Activated CD4-positive, alpha-beta T cell treated with anti-CD3 and anti-CD28 coated beads, Interleukin-2, amount 10 ng/mL, durations not matched to agents 7 days and 5 days (primary cell): Measurements from ENCODE around the gene NPC2. TPM values are rescaled to one million over a fixed set of nuclear protein-coding genes. Genes with fewer than 3 reads are reported as not detected.
"Not testable (repeated sequence)": the region's sequence is repeated elsewhere in the genome, so short reads cannot be mapped to it uniquely, and the experiment has no call there.

Source experiments
- CTCF ChIA-PET: fragments of 350-600 bp; sonication (Branson Sonifier 250); formaldehyde crosslinking; loops from one replicate; lab custom pipeline; 2021; ENCODE audit warnings: antibody characterized with exemption; lab: Charles Lee
- POLR2A ChIA-PET: fragments of 350-600 bp; sonication (Branson Sonifier 250); formaldehyde crosslinking; loops from one replicate; lab custom pipeline; 2021; ENCODE audit warnings: antibody characterized with exemption; lab: Charles Lee
- DNase-seq: peaks from one replicate; pipeline ENCODE4 v3.0.0-alpha.2; 2020
- H3K27ac Mint-ChIP-seq: one replicate; pipeline ENCODE4 v1.8.0; 2021; ENCODE audit warnings: mild to moderate bottlenecking, moderate library complexity, mixed read lengths
- H3K27me3 Mint-ChIP-seq: one replicate; pipeline ENCODE4 v1.8.0; 2021; ENCODE audit warnings: mixed read lengths
- H3K36me3 Mint-ChIP-seq: one replicate; pipeline ENCODE4 v1.8.0; 2021; ENCODE audit warnings: low read depth, mixed read lengths
- H3K4me1 Mint-ChIP-seq: one replicate; pipeline ENCODE4 v1.8.0; 2021; ENCODE audit warnings: mixed read lengths
- H3K4me3 Mint-ChIP-seq: one replicate; pipeline ENCODE4 v1.8.0; 2021; ENCODE audit warnings: mild to moderate bottlenecking, moderate library complexity, mixed read lengths
- H3K9me3 Mint-ChIP-seq: one replicate; pipeline ENCODE4 v1.8.0; 2021; ENCODE audit warnings: mixed read lengths
- total RNA-seq, 2 experiments: library from RNA; stranded (reverse); gene quantifications; one replicate each; pipeline ENCODE4 v1.2.3, GENCODE V29; 2021

The NPC2 gene
- total RNA-seq, 2 experiments from 2014 or later, result 54.1 to 74.1 TPM

GRCh38 chr14:74472601-74473000 is 20.5 kb downstream of the NPC2 start:
- POLR2A ChIA-PET, result no interaction called here
- H3K9me3 Mint-ChIP-seq, result no peaks in the 10 kb centered on the region
- H3K4me3 Mint-ChIP-seq, result no peak overlapping the region
- no peaks in the 10 kb centered on the region for H3K27me3 Mint-ChIP-seq
- DNase-seq, result no peak
- peaks cover 2% of the 10 kb centered on the region for H3K36me3 Mint-ChIP-seq
- H3K4me1 Mint-ChIP-seq, result no peaks in the 10 kb centered on the region
- H3K27ac Mint-ChIP-seq, result no peak overlapping the region
- CTCF ChIA-PET, result no interaction called here

GRCh38 chr14:74469548-74470518 is 23.3 kb downstream of the NPC2 start:
- no peaks in the 10 kb centered on the region for H3K9me3 Mint-ChIP-seq
- no peak for DNase-seq
- no peaks in the 10 kb centered on the region for H3K4me1 Mint-ChIP-seq
- H3K4me3 Mint-ChIP-seq, result no peak overlapping the region
- H3K27me3 Mint-ChIP-seq, result no peaks in the 10 kb centered on the region
- H3K27ac Mint-ChIP-seq, result no peak overlapping the region
- H3K36me3 Mint-ChIP-seq, result no peaks in the 10 kb centered on the region
- ChIA-PET CTCF (no interaction called here), POLR2A (no interaction called here)

- CTCF ChIA-PET, result no interaction called here
- Mint-ChIP-seq H3K4me1 (no peaks in the 10 kb centered on the region), H3K9me3 (no peaks in the 10 kb centered on the region), H3K36me3 (no peaks in the 10 kb centered on the region), H3K4me3 (no peak overlapping the region), H3K27ac (no peak overlapping the region), H3K27me3 (no peaks in the 10 kb centered on the region)
- DNase-seq, result no peak
- POLR2A ChIA-PET, result no interaction called here
Observed at GRCh38 chr14:74468513-74468912, 24.6 kb downstream of the NPC2 start.

GRCh38 chr14:74465335-74465734 is 27.8 kb downstream of the NPC2 start:
- no peaks in the 10 kb centered on the region for H3K36me3 Mint-ChIP-seq
- no peaks in the 10 kb centered on the region for H3K4me1 Mint-ChIP-seq
- H3K4me3 Mint-ChIP-seq, result no peak overlapping the region
- ChIA-PET CTCF (interaction anchor here (0.6 to 1.1 kb wide), 2 partner anchors 61 to 993 kb away, joined by 3 to 4 read pairs; no protein-coding TSS in a partner anchor), POLR2A (no interaction called here)
- H3K9me3 Mint-ChIP-seq, result no peaks in the 10 kb centered on the region
- DNase-seq, result no peak
- H3K27ac Mint-ChIP-seq, result no peak overlapping the region
- H3K27me3 Mint-ChIP-seq, result peaks cover 5% of the 10 kb centered on the region

- peaks cover 5% of the 10 kb centered on the region for H3K27me3 Mint-ChIP-seq
- ChIA-PET POLR2A (no interaction called here), CTCF (interaction anchor here (0.6 kb wide), 1 partner anchor 993 kb away, joined by 4 read pairs; no protein-coding TSS in a partner anchor)
- H3K27ac Mint-ChIP-seq, result no peak overlapping the region
- H3K9me3 Mint-ChIP-seq, result no peaks in the 10 kb centered on the region
- no peaks in the 10 kb centered on the region for H3K4me1 Mint-ChIP-seq
- H3K4me3 Mint-ChIP-seq, result no peak overlapping the region
- H3K36me3 Mint-ChIP-seq, result no peaks in the 10 kb centered on the region
- no peak for DNase-seq
Observed at GRCh38 chr14:74464785-74465184, 28.3 kb downstream of the NPC2 start.

GRCh38 chr14:74463697-74464096 is 29.4 kb downstream of the NPC2 start:
- Mint-ChIP-seq H3K4me1 (no peaks in the 10 kb centered on the region), H3K27me3 (peaks cover 5% of the 10 kb centered on the region), H3K27ac (no peak overlapping the region), H3K36me3 (no peaks in the 10 kb centered on the region), H3K4me3 (no peak overlapping the region), H3K9me3 (no peaks in the 10 kb centered on the region)
- ChIA-PET POLR2A (no interaction called here), CTCF (no interaction called here)
- no peak for DNase-seq

- no peak for DNase-seq
- no peaks in the 10 kb centered on the region for H3K36me3 Mint-ChIP-seq
- H3K27me3 Mint-ChIP-seq, result peaks cover 5% of the 10 kb centered on the region
- no peak overlapping the region for H3K4me3 Mint-ChIP-seq
- no peak overlapping the region for H3K27ac Mint-ChIP-seq
- H3K4me1 Mint-ChIP-seq, result no peaks in the 10 kb centered on the region
- CTCF ChIA-PET, result no interaction called here
- H3K9me3 Mint-ChIP-seq, result no peaks in the 10 kb centered on the region
- POLR2A ChIA-PET, result no interaction called here
Observed at GRCh38 chr14:74462993-74463392, 30.1 kb downstream of the NPC2 start.

GRCh38 chr14:74459976-74460375 is 33.1 kb downstream of the NPC2 start:
- Mint-ChIP-seq H3K36me3 (no peaks in the 10 kb centered on the region), H3K9me3 (no peaks in the 10 kb centered on the region), H3K4me3 (no peak overlapping the region), H3K27me3 (peaks cover 5% of the 10 kb centered on the region), H3K27ac (no peak overlapping the region), H3K4me1 (no peaks in the 10 kb centered on the region)
- CTCF ChIA-PET, result no interaction called here
- POLR2A ChIA-PET, result interaction anchor here (0.5 kb wide), 1 partner anchor 38 kb away, joined by 3 read pairs; no protein-coding TSS in a partner anchor
- no peak for DNase-seq

GRCh38 chr14:74459289-74459946 is 33.7 kb downstream of the NPC2 start:
- peak; percentile 10 for DNase-seq
- Mint-ChIP-seq H3K4me3 (no peak overlapping the region), H3K9me3 (no peaks in the 10 kb centered on the region), H3K36me3 (no peaks in the 10 kb centered on the region), H3K4me1 (no peaks in the 10 kb centered on the region), H3K27ac (no peak overlapping the region), H3K27me3 (peaks cover 8% of the 10 kb centered on the region)
- ChIA-PET CTCF (no interaction called here), POLR2A (no interaction called here)

GRCh38 chr14:74457565-74457895 is 35.6 kb downstream of the NPC2 start:
- no peaks in the 10 kb centered on the region for H3K36me3 Mint-ChIP-seq
- H3K4me1 Mint-ChIP-seq, result no peaks in the 10 kb centered on the region
- H3K27me3 Mint-ChIP-seq, result peaks cover 16% of the 10 kb centered on the region
- no peak for DNase-seq
- no peak overlapping the region for H3K4me3 Mint-ChIP-seq
- POLR2A ChIA-PET, result interaction anchor here (0.6 kb wide), 1 partner anchor 68 kb away, joined by 4 read pairs; no protein-coding TSS in a partner anchor
- CTCF ChIA-PET, result interaction anchor here (0.5 kb wide), 1 partner anchor 287 kb away, joined by 5 read pairs; no protein-coding TSS in a partner anchor
- no peaks in the 10 kb centered on the region for H3K9me3 Mint-ChIP-seq
- no peak overlapping the region for H3K27ac Mint-ChIP-seq

- CTCF ChIA-PET, result interaction anchor here (0.5 kb wide), 1 partner anchor 286 kb away, joined by 5 read pairs; no protein-coding TSS in a partner anchor
- POLR2A ChIA-PET, result interaction anchor here (0.6 kb wide), 1 partner anchor 69 kb away, joined by 4 read pairs; no protein-coding TSS in a partner anchor
- no peak overlapping the region for H3K4me3 Mint-ChIP-seq
- peaks cover 20% of the 10 kb centered on the region for H3K27me3 Mint-ChIP-seq
- H3K9me3 Mint-ChIP-seq, result no peaks in the 10 kb centered on the region
- H3K36me3 Mint-ChIP-seq, result no peaks in the 10 kb centered on the region
- H3K27ac Mint-ChIP-seq, result peak overlapping the region; percentile 64
- DNase-seq, result no peak
- H3K4me1 Mint-ChIP-seq, result no peaks in the 10 kb centered on the region
Observed at GRCh38 chr14:74456684-74457564, 36.2 kb downstream of the NPC2 start.

GRCh38 chr14:74454397-74454796 is 38.7 kb downstream of the NPC2 start:
- CTCF ChIA-PET, H3K4me1 Mint-ChIP-seq: not testable (repeated sequence)
- H3K27me3 Mint-ChIP-seq, result peaks cover 21% of the 10 kb centered on the region

More at GRCh38 chr14:74454397-74454796, 38.7 kb downstream of the NPC2 start:
- H3K36me3 Mint-ChIP-seq, H3K4me3 Mint-ChIP-seq, H3K9me3 Mint-ChIP-seq, H3K27ac Mint-ChIP-seq, POLR2A ChIA-PET, DNase-seq: not testable (repeated sequence)
